ENCODE data around the gene CAPN8. TPM values are rescaled to one million over a fixed set of nuclear protein-coding genes. Genes with fewer than 3 reads are reported as not detected.

CAPN8 gene
- total RNA-seq, 6 donors from 2014 or later = 40.3 to 274 (median 74.3) TPM

DNA sequence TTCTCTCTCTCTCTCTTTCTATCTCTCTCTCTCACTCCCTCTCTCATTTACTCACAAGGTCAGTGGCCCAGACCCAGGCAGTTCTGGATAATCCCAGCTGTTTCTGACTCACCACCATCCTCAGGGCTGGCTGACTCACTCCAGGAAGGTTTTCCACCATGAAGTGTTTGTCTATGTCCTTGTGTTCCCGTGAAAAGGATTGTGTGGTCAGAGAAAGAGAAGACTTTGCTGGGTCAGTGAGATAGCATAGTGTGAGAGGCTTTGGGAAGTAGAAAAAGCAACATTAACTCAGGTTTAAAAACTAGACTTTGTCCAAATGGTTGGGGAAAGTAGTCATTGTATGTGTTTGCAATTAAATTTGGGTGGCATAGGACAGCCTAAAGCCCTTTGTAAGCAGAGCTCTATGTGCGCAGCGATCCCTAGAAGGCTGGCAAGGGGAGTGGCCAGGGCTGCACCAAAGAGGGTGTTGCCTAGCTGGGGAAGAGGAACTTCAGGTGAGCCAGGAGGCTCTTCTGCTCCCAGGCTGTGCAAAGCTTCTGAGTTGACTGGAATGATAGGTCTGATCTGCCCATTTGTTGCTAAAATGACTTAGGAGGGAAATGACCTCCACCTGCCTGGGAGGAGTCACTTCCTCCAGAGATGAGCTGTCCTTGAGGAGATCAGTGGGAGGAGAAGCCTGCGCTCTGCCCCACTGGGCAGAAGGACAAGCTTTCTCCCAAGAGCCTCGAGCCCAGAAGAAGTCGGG lies 41.9 kb upstream of the CAPN8 start:
- Histone ChIP-seq H3K27me3 (no peaks in the 10 kb centered on the region), H3K27ac (peak overlapping the region; percentile 76 to 86 (median 80)), H3K36me3 (no peaks in the 10 kb centered on the region), H3K9me3 (no peaks in the 10 kb centered on the region), H3K4me3 (no peak overlapping the region), H3K4me1 (peaks cover 38 to 54% (median 47%) of the 10 kb centered on the region in 4 donors)
- whole genome bisulfite sequencing, 2 donors = 34 to 60% methylated on average over 5 to 6 of the region's 6 CpGs
- TF ChIP-seq POLR2A (IDR thresholded peaks at IDR 0.05) = peak in 1 of 4 donors; percentile 38
- TF ChIP-seq EP300 (IDR thresholded peaks at IDR 0.05) = peak in 2 of 4 donors; percentile 19 to 87
- TF ChIP-seq, protein P1, sequence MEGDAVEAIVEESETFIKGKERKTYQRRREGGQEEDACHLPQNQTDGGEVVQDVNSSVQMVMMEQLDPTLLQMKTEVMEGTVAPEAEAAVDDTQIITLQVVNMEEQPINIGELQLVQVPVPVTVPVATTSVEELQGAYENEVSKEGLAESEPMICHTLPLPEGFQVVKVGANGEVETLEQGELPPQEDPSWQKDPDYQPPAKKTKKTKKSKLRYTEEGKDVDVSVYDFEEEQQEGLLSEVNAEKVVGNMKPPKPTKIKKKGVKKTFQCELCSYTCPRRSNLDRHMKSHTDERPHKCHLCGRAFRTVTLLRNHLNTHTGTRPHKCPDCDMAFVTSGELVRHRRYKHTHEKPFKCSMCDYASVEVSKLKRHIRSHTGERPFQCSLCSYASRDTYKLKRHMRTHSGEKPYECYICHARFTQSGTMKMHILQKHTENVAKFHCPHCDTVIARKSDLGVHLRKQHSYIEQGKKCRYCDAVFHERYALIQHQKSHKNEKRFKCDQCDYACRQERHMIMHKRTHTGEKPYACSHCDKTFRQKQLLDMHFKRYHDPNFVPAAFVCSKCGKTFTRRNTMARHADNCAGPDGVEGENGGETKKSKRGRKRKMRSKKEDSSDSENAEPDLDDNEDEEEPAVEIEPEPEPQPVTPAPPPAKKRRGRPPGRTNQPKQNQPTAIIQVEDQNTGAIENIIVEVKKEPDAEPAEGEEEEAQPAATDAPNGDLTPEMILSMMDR (IDR thresholded peaks at IDR 0.05) = no peak
- peak; percentile 62 to 70 for TF ChIP-seq POLR2AphosphoS5 (IDR thresholded peaks at IDR 0.05)
- DNase-seq (peak in 1 of 2 donors; percentile 86), ATAC-seq (ENCODE audit: low FRiP score in 2 of 2) (peak; percentile 91 to 93)

DNA sequence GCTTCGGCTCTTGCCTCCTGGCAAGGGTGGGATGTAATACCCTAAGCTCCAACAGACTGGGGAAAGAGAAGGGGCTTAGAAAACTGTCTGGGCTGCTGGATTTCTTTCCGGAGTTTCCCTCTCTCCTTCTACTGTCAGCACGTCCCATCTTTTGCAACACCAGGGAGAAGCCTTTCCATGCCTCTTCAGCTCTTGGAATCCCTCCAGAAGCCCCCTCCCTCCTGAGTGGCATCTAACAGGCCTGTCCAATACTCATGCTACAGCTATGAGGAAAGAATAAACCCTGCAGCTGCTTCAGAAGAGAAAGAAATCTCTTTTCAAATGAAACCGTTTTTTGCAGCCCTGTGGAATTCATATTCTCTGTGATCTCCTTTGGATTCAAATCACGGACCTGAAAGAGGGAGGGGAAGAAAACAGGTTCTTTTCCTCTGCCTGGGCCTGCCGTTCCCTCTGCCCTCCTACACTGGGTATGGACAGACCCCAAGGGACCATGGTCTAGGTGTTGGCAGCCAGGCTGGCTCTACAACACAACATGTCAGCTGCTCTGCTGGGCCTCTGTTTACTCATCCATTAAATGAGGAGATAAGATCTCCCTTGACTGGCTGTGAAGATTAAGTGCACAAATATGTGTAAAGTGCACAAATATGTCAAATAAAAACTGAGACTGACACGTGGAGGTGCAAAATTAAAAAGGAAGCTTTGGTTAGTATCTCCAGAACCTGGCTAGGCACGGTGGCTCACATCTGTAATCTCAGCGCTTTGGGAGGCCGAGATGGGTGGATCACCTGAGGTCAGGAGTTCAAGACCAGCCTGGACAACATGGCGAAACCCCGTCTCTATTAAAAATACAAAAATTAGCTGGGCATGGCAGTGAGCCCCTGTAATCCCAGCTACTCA lies 40.8 kb upstream of the CAPN8 start:
- Histone ChIP-seq H3K4me1 (peaks cover 38 to 45% (median 42%) of the 10 kb centered on the region in 4 donors), H3K27ac (peak overlapping the region; percentile 76 to 86 (median 80)), H3K9me3 (no peaks in the 10 kb centered on the region), H3K36me3 (no peaks in the 10 kb centered on the region), H3K4me3 (no peak overlapping the region), H3K27me3 (no peaks in the 10 kb centered on the region)
- 58 to 67% methylated on average over 12 of the region's 12 CpGs for WGBS, 2 donors
- DNase-seq = no peak
- TF ChIP-seq POLR2AphosphoS5 (IDR thresholded peaks at IDR 0.05) (no peak), EP300 (IDR thresholded peaks at IDR 0.05) (no peak), POLR2A (IDR thresholded peaks at IDR 0.05) (no peak)
- TF ChIP-seq, protein P1 (IDR thresholded peaks at IDR 0.05) = no peak
- peak in 1 of 2 donors; percentile 11 for ATAC-seq (ENCODE audit: low FRiP score in 2 of 2)

DNA sequence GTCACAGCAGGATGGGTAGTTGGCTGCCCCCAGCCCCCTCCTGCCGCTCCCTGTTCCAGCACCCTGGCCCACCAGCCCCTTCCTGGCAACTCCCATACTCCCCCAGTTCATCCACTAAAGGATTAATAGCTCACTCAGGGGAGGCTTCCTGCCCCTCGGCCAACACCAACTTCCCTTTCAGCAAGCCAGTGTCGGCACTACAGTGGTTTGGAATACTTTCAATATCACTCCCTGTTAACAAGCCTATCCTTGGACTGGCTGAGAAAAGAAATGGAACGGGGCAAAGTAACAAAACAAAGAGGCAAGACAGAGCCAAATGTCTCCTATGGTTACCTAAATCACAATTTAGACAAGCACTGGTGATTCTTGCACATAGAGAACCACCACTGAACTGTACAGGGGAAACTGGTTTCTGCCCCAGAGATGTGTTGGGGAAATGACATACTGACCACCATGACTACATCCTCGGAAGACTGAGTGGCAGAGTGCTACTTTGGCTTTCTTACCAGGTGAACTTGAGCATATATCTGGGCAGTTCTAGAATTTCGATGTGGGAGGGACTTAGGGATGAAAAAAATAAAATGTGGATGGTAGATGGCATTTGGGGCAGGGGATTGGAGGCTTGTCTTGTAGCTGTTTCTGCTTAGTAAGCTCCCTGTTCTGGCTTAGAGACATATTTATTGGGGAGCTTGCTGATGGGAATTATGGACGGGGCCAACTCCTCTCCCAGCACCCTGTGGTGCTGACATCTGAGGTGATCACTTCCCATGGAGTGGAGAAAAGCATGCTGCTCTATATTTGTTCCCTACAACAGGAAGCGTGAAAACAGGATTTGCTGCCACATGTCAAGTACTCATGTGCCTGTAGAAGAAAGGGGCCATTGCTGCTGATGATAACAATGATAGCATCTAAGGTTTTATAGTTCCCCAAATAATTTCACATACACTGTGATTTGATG lies 39.7 kb upstream of the CAPN8 start:
- ATAC-seq (ENCODE audit: low FRiP score in 2 of 2) = no peak
- peak in 1 of 2 donors; percentile 21 for DNase-seq
- Histone ChIP-seq H3K27me3 (no peaks in the 10 kb centered on the region), H3K4me1 (peaks cover 43 to 54% (median 52%) of the 10 kb centered on the region in 4 donors), H3K9me3 (no peaks in the 10 kb centered on the region), H3K27ac (peak overlapping the region; percentile 27 to 86 (median 62)), H3K36me3 (no peaks in the 10 kb centered on the region), H3K4me3 (no peak overlapping the region)
- TF ChIP-seq POLR2A (IDR thresholded peaks at IDR 0.05) (no peak), EP300 (IDR thresholded peaks at IDR 0.05) (no peak)
- 37 to 43% methylated on average over 8 of the region's 8 CpGs for WGBS, 2 donors

DNA sequence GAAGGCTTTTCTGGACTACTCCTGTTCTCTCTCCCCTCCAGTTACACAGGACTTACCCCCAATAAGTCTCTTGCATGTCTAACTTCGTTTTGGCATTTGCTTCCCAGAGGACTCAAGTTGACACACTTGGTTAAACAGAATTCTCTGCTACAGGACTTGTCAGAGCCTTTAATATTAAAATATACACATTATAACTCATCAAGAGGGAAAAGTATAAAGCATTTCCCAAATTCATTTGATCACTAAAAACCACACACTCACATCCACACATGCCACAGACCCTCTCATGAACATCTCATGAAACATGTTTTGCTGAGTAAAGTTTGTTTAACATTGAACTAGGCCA lies 38.1 kb upstream of the CAPN8 start:
- TF ChIP-seq POLR2AphosphoS5 (IDR thresholded peaks at IDR 0.05) (no peak), POLR2A (IDR thresholded peaks at IDR 0.05) (no peak), EP300 (IDR thresholded peaks at IDR 0.05) (no peak)
- TF ChIP-seq, protein P1 (IDR thresholded peaks at IDR 0.05) = no peak
- ATAC-seq (ENCODE audit: low FRiP score in 2 of 2) = no peak
- H3K4me1 ChIP-seq = peaks cover 46 to 54% (median 53%) of the 10 kb centered on the region in 4 donors
- H3K27me3 ChIP-seq = no peaks in the 10 kb centered on the region
- no peak overlapping the region for H3K27ac ChIP-seq
- no peak for DNase-seq
- H3K4me3 ChIP-seq = no peak overlapping the region
- 64 to 71% methylated on average over 1 of the region's 1 CpG for WGBS, 2 donors
- no peaks in the 10 kb centered on the region for H3K36me3 ChIP-seq
- no peaks in the 10 kb centered on the region for H3K9me3 ChIP-seq
